SK-N-SH treated with all-trans-retinoic acid at 6 μM for 48 hours (cell line): ENCODE results near the gene FARP1.

Experiments
- CSDC2 ChIP-seq: fragments of 250-450 bp; sonication (Bioruptor Pico); IDR thresholded peaks from 2 replicates; pipeline ENCODE4 v1.5.0; 2020; ENCODE audit warnings: mild to moderate bottlenecking, moderate library complexity
- ESRRG ChIP-seq: fragments of 250-450 bp; sonication (Bioruptor Pico); IDR thresholded peaks from 2 replicates; pipeline ENCODE4 v1.6.1; 2021; ENCODE audit warnings: mild to moderate bottlenecking
- GLIS3 ChIP-seq: fragments of 250-450 bp; sonication (Bioruptor Pico); IDR thresholded peaks from 2 replicates; pipeline ENCODE4 v1.5.0; 2020; ENCODE audit warnings: mild to moderate bottlenecking, moderate library complexity
- PPARA ChIP-seq: fragments of 250-450 bp; sonication (Bioruptor Pico); IDR thresholded peaks from 2 replicates; pipeline ENCODE4 v1.5.0; 2020; ENCODE audit warnings: mild to moderate bottlenecking, borderline replicate concordance
- TCF4 ChIP-seq: fragments of 250-450 bp; sonication (Bioruptor Pico); IDR thresholded peaks from 2 replicates; pipeline ENCODE4 v1.8.0; 2021; ENCODE audit warnings: mild to moderate bottlenecking, moderate library complexity, borderline replicate concordance
- ZFP3 ChIP-seq: fragments of 250-450 bp; sonication (Bioruptor Pico); IDR thresholded peaks from 2 replicates; pipeline ENCODE4 v1.5.0; 2020; ENCODE audit warnings: mild to moderate bottlenecking, moderate library complexity
- ZFP30 ChIP-seq: fragments of 450-650 bp; formaldehyde crosslinking; IDR thresholded peaks from 2 replicates; pipeline ENCODE4 v1.5.0; 2022; ENCODE audit warnings: mild to moderate bottlenecking, moderate library complexity
- ZNF70 ChIP-seq: fragments of 450-650 bp; formaldehyde crosslinking; IDR thresholded peaks from 2 replicates; pipeline ENCODE4 v1.5.0; 2020; ENCODE audit warnings: mild to moderate bottlenecking, moderate library complexity
- TF ChIP-seq, protein P1 (sequence below): fragments of 250-450 bp; sonication (Bioruptor Pico); IDR thresholded peaks from 2 replicates; pipeline ENCODE4 v1.8.0; 2021; ENCODE audit warnings: low read depth, mild to moderate bottlenecking, moderate library complexity, borderline replicate concordance
- TF ChIP-seq, protein P2 (sequence below): fragments of 250-450 bp; sonication (Bioruptor Pico); IDR thresholded peaks from 2 replicates; pipeline ENCODE4 v1.8.0; 2020; ENCODE audit warnings: mild to moderate bottlenecking, moderate library complexity, borderline replicate concordance

DNA sequence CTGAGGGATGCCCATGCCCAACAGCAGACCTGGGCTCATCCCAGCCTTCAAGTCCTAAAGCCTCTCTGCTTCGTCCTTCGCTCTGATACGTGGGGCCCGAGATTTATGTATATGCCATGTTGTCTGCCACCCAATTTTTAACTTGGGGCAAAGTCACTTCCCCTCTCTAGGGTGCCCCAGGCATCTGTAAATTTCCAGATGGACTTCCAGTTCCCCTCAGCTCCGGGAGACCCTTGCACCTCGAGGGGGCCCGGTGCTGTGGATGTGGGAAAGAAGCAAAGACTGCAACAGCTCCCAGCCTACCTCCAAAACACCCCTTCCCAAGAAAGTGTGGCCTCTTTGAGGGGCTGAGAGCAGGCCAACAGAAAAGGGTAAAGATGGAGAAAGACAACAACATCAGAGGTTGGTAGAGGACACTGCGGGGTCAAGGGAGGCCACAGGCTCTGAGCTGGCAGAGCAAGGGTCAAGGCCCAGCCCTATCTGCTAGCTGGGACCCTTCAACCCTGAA is 336.7 kb downstream of the FARP1 start:
- TF ChIP-seq TCF4 (CRISPR knock-in tag) (no peak), GLIS3 (CRISPR knock-in tag) (no peak), ZFP30 (CRISPR knock-in tag) (no peak), ZNF70 (no peak), CSDC2 (no peak), ZFP3 (CRISPR knock-in tag) (no peak), PPARA (CRISPR knock-in tag) (no peak), ESRRG (CRISPR knock-in tag) (no peak)
- TF ChIP-seq, protein P1, sequence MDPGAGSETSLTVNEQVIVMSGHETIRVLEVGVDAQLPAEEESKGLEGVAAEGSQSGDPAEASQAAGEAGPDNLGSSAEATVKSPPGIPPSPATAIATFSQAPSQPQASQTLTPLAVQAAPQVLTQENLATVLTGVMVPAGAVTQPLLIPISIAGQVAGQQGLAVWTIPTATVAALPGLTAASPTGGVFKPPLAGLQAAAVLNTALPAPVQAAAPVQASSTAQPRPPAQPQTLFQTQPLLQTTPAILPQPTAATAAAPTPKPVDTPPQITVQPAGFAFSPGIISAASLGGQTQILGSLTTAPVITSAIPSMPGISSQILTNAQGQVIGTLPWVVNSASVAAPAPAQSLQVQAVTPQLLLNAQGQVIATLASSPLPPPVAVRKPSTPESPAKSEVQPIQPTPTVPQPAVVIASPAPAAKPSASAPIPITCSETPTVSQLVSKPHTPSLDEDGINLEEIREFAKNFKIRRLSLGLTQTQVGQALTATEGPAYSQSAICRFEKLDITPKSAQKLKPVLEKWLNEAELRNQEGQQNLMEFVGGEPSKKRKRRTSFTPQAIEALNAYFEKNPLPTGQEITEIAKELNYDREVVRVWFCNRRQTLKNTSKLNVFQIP, result no peak
- TF ChIP-seq, protein P2, sequence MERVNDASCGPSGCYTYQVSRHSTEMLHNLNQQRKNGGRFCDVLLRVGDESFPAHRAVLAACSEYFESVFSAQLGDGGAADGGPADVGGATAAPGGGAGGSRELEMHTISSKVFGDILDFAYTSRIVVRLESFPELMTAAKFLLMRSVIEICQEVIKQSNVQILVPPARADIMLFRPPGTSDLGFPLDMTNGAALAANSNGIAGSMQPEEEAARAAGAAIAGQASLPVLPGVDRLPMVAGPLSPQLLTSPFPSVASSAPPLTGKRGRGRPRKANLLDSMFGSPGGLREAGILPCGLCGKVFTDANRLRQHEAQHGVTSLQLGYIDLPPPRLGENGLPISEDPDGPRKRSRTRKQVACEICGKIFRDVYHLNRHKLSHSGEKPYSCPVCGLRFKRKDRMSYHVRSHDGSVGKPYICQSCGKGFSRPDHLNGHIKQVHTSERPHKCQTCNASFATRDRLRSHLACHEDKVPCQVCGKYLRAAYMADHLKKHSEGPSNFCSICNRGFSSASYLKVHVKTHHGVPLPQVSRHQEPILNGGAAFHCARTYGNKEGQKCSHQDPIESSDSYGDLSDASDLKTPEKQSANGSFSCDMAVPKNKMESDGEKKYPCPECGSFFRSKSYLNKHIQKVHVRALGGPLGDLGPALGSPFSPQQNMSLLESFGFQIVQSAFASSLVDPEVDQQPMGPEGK (CRISPR knock-in tag), result no peak
